ENCODE results near the gene HYPK. TPM values are rescaled to one million over a fixed set of nuclear protein-coding genes. Genes with fewer than 3 reads are reported as not detected.
A peak's percentile ranks its signal among the peaks of the same experiment; 100 is the strongest.

HYPK gene
- total and polyA plus RNA-seq, 2 of the 8 experiments (the other 6 are each of a cell fraction or from before 2014, with no cell fraction given) = 5.4 to 17.6 TPM

- TF ChIP-seq EGR1 (IDR thresholded peaks at IDR 0.05; ENCODE audit: borderline replicate concordance, low read depth, low read length) (no peak), SIX5 (IDR thresholded peaks at IDR 0.05; ENCODE audit: low read depth, low read length) (no peak), ATF2 (IDR thresholded peaks at IDR 0.05; ENCODE audit: low read length) (no peak), CHD1 (IDR thresholded peaks at IDR 0.05; ENCODE audit: low read depth, low read length) (no peak), BRCA1 (IDR thresholded peaks at IDR 0.05; ENCODE audit: low read depth, low read length) (no peak), ZNF274 (IDR thresholded peaks at IDR 0.05; ENCODE audit: borderline replicate concordance, extremely low read depth, low read length) (no peak), GTF2F1 (IDR thresholded peaks at IDR 0.05; ENCODE audit: borderline replicate concordance, low read depth, low read length) (no peak), FOSL1 (IDR thresholded peaks at IDR 0.05; ENCODE audit: insufficient read depth, low read depth, low read length) (no peak), MAX (IDR thresholded peaks at IDR 0.05) (peak; percentile 85), RXRA (IDR thresholded peaks at IDR 0.05; ENCODE audit: insufficient read depth, low read depth, low read length) (no peak), HDAC2 (IDR thresholded peaks at IDR 0.05; ENCODE audit: borderline replicate concordance in 1 of 2, low read depth in 2 of 2, low read length in 2 of 2) (peak in 1 of 2 experiments; percentile 40; a peak in 1 of 4 replicates), BCL11A (IDR thresholded peaks at IDR 0.05; ENCODE audit: low read depth in 2 of 2, low read length in 2 of 2) (no peak), POLR2AphosphoS5 (IDR thresholded peaks at IDR 0.05; ENCODE audit: low read depth, low read length) (no peak; the same call in 1 of the 2 replicates), EZH2 (IDR thresholded peaks at IDR 0.05; ENCODE audit: low read depth, low read length, severe bottlenecking) (no peak), CBX5 (IDR thresholded peaks at IDR 0.05; ENCODE audit: low read depth, low read length) (no peak), TCF12 (IDR thresholded peaks at IDR 0.05; ENCODE audit: low read depth, low read length) (no peak)
These were observed 24.9 kb upstream of the HYPK start (continued) for GRCh38 chr15:43775411-43775965.
